Measurements from ENCODE around the gene DLL4.

DLL4 gene

DNA sequence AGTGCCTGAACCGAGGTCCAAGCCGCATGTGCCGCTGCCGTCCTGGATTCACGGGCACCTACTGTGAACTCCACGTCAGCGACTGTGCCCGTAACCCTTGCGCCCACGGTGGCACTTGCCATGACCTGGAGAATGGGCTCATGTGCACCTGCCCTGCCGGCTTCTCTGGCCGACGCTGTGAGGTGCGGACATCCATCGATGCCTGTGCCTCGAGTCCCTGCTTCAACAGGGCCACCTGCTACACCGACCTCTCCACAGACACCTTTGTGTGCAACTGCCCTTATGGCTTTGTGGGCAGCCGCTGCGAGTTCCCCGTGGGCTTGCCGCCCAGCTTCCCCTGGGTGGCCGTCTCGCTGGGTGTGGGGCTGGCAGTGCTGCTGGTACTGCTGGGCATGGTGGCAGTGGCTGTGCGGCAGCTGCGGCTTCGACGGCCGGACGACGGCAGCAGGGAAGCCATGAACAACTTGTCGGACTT is 7.1 kb downstream of the DLL4 start:
- no peak for DNase-seq (ENCODE audit: low read depth)
- H3K4me3 ChIP-seq (ENCODE audit: control insufficient read depth, low read depth, low read length): no peak overlapping the region
- TF ChIP-seq, protein P1, sequence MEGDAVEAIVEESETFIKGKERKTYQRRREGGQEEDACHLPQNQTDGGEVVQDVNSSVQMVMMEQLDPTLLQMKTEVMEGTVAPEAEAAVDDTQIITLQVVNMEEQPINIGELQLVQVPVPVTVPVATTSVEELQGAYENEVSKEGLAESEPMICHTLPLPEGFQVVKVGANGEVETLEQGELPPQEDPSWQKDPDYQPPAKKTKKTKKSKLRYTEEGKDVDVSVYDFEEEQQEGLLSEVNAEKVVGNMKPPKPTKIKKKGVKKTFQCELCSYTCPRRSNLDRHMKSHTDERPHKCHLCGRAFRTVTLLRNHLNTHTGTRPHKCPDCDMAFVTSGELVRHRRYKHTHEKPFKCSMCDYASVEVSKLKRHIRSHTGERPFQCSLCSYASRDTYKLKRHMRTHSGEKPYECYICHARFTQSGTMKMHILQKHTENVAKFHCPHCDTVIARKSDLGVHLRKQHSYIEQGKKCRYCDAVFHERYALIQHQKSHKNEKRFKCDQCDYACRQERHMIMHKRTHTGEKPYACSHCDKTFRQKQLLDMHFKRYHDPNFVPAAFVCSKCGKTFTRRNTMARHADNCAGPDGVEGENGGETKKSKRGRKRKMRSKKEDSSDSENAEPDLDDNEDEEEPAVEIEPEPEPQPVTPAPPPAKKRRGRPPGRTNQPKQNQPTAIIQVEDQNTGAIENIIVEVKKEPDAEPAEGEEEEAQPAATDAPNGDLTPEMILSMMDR (conservative IDR thresholded peaks at IDR 0.05; ENCODE audit: control insufficient read depth, insufficient read depth, low read depth, low read length): no peak

DNA sequence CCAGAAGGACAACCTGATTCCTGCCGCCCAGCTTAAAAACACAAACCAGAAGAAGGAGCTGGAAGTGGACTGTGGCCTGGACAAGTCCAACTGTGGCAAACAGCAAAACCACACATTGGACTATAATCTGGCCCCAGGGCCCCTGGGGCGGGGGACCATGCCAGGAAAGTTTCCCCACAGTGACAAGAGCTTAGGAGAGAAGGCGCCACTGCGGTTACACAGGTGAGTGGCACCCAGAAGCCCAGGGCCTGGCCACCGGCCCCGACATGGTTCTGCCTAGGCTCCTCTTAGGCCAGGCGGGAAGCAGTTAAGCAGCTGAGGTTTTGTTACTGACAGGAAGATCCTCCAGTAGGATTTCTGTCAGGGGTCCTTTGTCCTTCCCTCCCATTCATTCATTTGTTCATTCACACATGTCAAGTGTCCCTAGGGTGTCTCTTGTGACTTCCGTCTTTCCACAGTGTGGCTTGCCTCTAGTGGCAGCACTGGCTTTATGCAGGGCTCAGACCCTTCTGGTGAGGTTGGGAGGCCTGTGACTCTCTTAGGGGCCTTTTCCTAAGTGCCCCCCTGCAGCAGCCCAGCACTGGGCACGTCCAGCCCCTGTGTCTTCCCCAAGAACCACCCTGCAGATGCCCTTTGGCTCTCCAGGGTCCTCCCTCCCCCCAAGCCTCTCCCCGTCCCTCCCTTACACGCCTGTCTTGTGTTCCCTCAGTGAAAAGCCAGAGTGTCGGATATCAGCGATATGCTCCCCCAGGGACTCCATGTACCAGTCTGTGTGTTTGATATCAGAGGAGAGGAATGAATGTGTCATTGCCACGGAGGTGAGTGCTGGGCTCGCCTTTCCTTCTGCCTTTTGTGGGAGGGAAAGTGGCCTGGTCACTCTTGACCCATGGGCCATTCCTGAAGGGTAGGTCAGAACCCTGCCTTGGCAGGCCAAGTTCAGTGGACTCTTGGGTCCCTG is 7.8 kb downstream of the DLL4 start:
- DNase-seq (ENCODE audit: low read depth): peak; percentile 66
- TF ChIP-seq, protein P1 (conservative IDR thresholded peaks at IDR 0.05; ENCODE audit: control insufficient read depth, insufficient read depth, low read depth, low read length): no peak
- no peak overlapping the region for H3K4me3 ChIP-seq (ENCODE audit: control insufficient read depth, low read depth, low read length)

DNA sequence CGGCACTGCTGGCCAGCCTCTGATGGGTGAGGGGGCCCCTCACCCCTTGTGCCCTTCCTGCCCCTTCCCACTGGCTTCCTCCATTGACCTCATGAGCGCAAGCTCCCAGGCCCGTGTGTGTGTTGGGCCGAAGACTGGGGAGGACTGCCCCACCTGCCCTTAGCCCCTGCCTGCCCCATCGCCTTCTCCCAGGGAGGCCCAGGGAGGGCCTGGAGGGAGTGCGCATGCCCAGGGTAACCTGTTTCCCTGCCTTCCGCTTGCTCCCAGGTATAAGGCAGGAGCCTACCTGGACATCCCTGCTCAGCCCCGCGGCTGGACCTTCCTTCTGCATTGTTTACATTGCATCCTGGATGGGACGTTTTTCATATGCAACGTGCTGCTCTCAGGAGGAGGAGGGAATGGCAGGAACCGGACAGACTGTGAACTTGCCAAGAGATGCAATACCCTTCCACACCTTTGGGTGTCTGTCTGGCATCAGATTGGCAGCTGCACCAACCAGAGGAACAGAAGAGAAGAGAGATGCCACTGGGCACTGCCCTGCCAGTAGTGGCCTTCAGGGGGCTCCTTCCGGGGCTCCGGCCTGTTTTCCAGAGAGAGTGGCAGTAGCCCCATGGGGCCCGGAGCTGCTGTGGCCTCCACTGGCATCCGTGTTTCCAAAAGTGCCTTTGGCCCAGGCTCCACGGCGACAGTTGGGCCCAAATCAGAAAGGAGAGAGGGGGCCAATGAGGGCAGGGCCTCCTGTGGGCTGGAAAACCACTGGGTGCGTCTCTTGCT is 8.8 kb downstream of the DLL4 start:
- DNase-seq (ENCODE audit: low read depth): no peak
- H3K4me3 ChIP-seq (ENCODE audit: control insufficient read depth, low read depth, low read length): no peak overlapping the region
- TF ChIP-seq, protein P1 (conservative IDR thresholded peaks at IDR 0.05; ENCODE audit: control insufficient read depth, insufficient read depth, low read depth, low read length): peak; percentile 24

DNA sequence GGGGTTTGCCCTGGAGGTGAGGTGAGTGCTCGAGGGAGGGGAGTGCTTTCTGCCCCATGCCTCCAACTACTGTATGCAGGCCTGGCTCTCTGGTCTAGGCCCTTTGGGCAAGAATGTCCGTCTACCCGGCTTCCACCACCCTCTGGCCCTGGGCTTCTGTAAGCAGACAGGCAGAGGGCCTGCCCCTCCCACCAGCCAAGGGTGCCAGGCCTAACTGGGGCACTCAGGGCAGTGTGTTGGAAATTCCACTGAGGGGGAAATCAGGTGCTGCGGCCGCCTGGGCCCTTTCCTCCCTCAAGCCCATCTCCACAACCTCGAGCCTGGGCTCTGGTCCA is 9.4 kb downstream of the DLL4 start:
- TF ChIP-seq, protein P1 (conservative IDR thresholded peaks at IDR 0.05; ENCODE audit: control insufficient read depth, insufficient read depth, low read depth, low read length): no peak
- no peak overlapping the region for H3K4me3 ChIP-seq (ENCODE audit: control insufficient read depth, low read depth, low read length)
- DNase-seq (ENCODE audit: low read depth): no peak

DNA sequence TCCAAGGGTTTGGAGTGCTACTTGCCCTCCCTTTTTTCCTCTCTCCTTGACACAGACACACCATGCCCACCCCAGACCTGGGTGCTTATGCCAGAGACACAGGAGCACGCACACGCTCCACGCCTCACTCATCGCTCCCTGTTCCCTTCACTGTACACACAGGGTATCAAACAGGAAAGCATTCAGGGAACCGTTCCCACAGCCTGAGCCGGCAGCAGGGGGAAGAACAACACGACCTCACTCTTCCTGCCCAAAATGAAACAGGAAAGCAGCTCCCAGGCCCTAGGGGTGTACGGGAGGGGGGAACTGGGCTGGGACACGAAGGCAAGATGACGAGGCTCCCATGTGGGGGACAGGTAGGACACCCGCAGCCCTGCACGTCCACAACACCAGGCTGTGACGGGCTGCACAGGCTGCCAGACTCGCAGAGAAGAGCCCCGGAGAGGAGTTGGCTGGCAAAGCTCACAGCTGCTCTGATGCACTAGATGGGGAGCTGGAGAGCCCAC is 11.2 kb downstream of the DLL4 start:
- TF ChIP-seq, protein P1 (conservative IDR thresholded peaks at IDR 0.05; ENCODE audit: control insufficient read depth, insufficient read depth, low read depth, low read length): no peak
- H3K4me3 ChIP-seq (ENCODE audit: control insufficient read depth, low read depth, low read length): no peak overlapping the region
- no peak for DNase-seq (ENCODE audit: low read depth)

DNA sequence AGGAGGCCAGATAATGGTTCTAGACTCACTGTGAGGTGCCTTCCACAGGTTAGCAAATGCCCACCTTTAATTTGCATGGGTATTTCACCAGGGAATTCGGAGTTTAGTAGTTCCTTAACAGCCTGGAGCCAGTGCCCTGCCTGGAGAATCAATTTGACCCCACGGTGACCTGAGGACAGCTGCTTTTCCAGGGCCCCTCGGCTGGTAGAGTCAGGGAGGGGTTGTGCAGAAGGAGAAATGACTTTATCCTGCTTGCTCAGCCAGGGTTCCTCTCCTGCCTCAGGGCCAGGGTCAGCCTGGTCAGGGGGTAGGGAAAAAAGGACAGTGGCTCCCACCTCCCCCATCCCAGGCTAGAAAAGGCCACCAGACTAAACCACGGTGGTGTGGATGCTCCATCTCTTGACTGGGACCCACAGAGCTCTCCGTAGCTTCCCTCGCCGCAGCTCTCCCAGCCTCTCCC is 12.0 kb downstream of the DLL4 start:
- H3K4me3 ChIP-seq (ENCODE audit: control insufficient read depth, low read depth, low read length): peak overlapping the region; percentile 31
- TF ChIP-seq, protein P1 (conservative IDR thresholded peaks at IDR 0.05; ENCODE audit: control insufficient read depth, insufficient read depth, low read depth, low read length): no peak
- DNase-seq (ENCODE audit: low read depth): no peak
